T follicular helper cell (primary cell): ENCODE measurements around the gene MAGOH.
"Not testable (repeated sequence)": the region's sequence is repeated elsewhere in the genome, so short reads cannot be mapped to it uniquely, and the experiment has no call there.

Experiments
- DNase-seq: peaks from one replicate; pipeline ENCODE4 v3.0.0-alpha.2; 2020; ENCODE audit warnings: low read depth

Gene MAGOH

DNA sequence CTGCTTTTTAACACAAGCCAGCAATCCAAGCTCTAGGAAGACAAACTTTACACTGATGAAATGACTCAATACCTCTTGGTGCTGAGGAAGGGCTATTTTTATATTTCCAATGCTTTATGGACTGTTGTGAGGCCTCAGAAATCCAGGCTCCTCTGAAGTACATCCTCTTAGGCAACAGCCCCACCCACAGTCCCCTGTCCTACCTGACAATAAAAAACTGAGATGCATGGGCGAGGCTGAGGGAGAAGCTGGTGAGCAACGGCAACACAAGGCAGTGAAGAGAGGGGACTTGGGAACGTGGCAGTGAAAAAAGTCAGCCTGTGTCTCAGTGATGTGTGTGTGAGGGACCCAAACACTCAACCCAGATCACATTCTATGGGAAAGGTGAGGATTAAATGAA, 51.8 kb downstream of the MAGOH start:
- no peak for DNase-seq

DNA sequence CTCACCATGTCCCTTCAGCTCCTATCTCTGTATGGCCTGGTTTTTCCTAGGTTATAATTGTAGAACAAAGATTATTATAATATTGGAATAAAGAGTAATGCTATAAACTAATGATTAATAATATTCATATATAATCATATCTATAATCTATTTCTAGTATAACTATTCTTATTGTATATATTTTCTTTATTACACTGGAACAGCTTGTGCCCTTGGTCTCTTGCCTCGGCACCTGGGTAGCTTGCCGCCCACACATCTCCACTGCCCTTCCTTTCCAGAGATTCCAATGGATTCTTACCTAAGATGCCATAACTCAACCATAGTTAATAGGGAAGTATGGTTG, 52.4 kb downstream of the MAGOH start:
- DNase-seq: not testable (repeated sequence)

DNA sequence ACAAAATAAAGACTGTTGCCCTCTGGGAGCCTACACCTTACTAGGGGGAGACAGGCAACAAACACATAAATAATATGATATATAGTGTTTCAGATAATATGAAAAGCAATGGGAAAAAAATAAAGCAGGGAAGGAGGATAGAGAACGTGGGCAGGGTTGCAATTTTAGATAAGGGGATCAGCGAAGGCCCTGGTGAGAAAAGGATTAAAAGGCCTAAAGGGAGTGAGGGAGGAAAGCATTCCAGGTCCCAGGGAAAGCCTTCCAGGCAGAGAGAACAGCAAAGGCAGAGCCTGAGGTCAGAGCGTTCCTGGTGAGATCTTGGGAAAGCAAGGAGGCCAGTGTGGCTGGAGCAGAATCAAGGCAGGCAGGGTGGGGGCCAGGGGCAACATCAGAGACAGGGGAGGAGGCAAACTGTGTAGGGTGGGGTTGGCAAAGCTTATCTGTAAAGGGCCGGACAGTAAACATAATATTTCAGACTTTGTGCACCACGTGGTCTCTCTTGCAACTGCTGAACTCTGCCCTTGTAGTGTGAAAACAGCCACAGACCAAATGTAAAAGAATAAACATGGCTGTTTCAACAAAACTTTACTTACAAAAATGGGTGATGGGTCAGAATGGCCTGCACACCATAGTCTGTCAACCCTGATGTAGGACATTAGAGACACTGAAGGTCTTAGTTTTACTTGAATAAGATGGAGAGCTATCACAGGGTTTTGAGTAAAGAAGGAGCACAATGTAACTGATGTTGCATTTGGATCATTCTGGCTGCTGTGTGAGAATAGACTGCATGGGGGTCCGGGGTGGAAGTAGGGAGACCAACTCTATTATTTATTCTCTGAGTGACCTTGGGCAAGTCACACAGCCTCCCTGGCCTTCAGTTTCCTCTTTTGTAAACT, 55.0 kb downstream of the MAGOH start:
- no peak for DNase-seq

DNA sequence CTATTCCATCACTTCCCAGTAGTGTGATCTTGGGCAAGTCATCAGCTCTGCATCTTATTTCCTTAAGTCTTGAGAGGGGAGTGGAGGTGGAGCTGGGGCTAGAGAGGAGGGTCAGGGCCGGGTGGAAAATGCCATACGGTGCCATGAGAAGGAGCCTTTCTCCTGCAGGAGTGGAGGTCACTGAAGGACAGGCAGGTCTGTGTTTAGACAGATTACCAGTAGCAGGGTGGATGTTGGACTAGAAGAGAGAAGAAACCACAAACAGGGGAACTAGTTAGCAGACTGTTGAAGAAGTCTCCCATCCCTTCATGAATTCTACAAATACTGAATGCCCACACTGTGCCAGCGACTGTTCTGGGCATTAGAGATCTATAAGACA, 55.6 kb downstream of the MAGOH start:
- no peak for DNase-seq

GRCh38 chr1:53182111-53182593, 56.2 kb downstream of the MAGOH start:
- DNase-seq: peak; percentile 65

GRCh38 chr1:53180951-53181350, 57.4 kb downstream of the MAGOH start:
- no peak for DNase-seq

DNA sequence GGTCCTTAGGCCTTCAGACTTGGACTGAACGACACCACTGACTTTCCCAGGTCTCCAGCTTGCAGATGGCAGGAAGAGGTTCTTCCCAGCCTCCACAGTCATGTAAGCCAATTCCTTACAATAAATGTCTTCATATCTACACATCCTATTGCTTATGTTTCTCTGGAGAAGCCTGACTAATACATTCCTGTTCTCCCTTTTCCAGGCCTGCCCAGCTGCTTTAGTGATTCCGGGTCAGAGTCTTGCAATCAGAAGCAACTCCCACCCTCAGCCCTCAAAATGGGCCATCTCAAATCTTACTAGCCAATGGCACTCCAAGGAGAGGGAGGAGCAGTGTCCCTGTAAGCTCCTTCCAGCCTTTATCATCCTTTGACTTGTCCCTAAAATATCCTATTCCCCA, 58.1 kb downstream of the MAGOH start:
- no peak for DNase-seq
